Dedifferentiated amniotic fluid mesenchymal stem cell (primary cell): Measurements from ENCODE around the gene SLC12A7.

Source experiments
- DNase-seq: peaks from one replicate; pipeline ENCODE4 v3.0.0-alpha.2; 2016; ENCODE audit errors: extremely low spot score

Gene SLC12A7

DNA sequence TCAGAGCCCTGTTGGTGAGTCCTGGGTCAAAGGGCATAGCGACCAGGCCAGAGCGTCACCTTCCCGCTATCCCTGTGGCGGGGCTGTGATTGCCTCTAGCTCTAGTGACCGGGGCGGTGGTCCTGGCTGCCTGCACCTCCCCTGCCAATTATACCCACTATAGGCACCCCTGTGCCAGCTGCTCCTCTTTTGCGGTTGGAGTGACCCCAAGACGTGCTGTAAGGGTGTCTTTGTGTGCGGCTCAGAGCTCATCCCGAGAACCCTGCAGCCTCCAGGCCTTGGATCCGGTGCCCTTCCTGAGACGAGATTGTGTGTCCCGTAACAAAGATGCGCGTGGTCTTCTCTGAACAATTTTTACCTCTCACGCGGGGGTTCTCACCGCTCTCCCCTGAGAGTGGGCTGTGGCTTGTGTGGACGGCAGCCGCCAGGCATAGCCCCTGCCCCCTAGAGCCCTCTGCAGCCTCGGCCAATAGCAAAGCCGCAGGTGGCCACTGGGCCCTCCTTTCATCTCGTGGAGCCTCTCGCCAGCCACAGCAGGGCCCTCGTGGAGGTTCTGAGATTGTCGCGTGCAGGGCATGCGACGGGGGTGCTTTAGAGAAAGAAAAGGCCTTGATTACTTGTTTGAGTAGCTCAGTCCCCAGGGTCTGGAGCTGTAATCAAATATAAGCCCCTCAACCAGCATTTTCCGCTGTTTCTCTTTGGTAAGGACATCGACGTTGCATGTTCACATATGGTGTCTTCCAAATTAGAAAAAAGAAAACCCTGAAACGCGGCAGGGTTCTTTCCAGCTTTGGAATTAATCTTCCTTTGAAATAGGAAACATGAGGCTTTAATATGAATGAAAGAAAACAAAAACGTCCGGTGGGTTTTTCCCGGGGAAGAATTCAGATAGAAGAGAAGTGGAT, 92.6 kb downstream of the SLC12A7 start:
- no peak for DNase-seq

DNA sequence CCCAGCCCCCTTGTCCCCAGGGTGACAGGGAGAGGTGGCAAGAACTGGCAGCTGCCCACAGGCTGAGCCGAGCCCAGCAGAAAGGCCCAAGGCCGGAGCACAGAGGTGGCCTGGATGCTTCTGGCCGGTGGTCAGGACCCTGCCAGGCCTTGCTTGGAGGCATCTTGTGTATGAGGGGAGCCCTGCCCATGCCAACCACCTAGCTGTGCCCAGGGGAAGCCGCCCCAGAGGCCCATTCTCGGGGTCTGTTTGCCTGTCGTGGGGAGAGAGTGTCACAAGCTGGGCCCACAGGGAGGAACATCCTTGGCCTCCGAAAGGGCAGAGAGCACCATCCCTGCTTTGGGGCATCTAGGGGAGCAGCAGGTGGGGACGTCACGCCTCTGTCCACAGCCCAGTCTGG, 93.3 kb downstream of the SLC12A7 start:
- no peak for DNase-seq

DNA sequence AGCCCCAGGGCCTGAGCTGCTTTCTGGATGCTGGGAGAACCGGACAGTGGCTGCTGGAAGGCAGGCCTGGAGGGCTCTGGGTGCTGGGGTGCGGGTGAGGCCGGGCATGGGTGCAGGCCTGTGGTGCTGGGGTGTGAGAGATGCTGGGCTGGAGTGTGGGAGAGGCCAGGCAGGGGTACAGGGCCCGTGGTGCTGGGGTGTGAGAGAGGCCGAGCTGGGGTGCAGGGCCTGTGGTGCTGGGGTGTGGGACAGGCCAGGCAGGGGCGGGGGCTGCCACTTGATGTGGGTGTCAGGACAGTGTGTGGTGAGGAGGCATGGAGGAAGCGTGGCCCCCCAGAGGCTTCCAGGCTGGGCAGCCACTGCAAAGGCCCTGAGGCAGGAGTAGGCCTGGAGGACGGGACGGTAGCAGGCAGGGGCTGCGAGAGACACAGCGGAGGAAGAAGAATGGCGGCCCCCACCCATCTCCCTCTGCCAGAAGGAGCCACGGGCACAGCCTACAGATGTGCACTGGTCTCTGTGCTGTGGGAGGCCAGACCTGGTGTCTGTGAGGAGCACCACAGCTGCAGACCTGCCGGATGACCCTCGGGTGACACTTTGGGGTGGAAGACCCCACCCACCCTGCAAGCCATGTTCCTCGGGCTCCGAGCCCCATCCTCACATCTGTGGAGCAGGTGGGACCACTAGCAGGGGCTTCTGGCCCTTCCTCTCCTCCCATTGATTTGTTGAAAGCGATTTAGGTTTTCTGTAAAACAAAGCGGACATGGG, 94.0 kb downstream of the SLC12A7 start:
- no peak for DNase-seq

DNA sequence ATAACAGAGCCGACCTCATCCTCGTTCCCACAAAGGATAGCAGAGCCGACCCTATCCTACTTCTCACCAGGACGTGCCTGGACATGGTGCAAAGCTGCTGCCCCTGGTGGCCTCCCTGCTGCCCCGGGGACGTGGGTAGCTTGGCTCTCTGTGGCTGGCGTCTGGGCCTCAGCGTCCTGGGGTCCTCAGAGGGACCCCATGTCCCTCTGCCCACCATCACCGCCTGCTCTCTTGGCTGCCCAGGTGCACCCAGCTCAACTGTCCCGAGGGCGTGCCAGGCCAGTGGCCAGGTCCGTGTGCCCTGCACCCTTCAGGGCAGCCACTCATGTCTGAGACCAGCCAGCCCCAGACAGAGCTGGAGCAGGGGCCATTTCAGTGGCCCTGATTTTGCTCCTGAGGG, 94.8 kb downstream of the SLC12A7 start:
- no peak for DNase-seq

DNA sequence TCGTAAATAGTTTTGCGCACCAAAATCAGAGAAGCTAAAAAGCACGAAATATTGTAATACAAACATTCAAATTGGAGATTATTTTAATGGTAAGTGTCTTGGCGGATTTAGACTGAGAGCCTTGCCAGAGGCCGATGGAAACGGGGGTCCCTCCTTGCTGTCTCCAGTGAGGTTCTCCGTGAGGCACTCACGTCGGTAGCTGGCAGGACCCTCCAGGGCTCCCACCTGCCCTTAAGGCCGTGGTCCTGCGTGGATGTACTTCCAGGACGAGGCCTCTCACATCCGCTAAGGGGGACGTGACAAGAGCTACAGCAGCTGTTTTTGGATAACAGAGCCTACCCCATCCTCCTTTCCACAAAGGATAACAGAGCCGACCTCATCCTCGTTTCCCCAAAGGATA, 95.4 kb downstream of the SLC12A7 start:
- DNase-seq = no peak

DNA sequence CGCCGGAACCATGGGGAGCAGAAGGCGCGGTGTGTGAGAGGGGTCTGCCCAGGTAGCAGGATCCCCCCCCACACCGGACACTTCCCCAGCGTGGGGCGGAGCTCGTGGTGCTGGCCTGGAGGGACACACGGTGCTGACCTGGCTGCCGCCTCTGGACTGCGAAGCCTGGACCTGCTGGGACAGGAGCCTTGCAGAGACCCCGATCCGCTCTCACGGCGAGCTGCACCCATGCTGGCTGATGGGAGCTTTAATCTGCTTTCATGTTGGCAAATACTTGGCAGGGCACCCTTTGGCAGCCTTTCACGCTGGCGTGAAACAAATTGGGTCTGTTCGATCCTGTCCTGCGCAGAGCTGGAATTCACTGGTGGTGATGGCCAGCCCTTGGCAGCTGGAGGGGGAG, 95.8 kb downstream of the SLC12A7 start:
- no peak for DNase-seq

DNA sequence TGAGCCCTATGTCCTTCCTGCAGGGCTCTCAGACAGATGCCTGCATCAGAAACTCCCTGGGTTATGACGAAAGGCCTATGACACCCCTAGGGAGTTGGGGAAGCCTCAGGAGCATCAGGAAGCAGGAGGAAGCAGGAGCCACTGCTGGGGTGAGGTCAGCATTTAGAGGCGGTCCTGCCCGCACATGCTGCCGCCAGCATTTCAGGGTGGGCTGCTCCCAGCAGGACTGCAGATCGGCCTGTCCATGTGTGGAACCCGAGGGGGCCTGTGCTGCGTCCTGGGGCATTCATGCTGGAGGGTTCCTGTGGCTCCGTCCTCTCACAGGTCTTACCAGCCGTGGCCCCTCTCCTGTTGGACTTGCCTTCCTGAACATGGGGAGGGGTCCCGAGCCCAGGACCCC, 96.4 kb downstream of the SLC12A7 start:
- DNase-seq = no peak

DNA sequence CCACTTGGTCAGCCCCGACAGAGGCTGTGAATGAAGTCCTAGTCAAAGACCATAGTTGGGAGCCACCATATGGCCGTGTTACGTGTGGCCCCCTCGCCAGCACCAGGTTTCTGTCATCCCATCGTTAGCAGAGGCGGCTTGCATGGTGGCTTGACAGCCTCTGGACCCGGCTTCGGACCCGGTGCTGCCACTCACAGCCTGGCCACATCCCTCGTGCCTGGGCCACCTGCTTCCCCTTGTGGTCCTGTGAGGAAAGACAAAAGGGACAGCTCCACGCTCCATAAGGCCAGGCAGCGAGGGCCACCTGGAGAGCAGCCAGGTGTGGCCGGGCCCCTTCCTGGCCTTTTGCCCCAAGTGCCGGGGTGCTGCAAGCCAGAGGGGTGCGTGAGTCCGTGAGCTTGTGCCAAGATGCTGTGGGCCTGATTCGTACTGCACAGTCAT, 97.1 kb downstream of the SLC12A7 start:
- no peak for DNase-seq

DNA sequence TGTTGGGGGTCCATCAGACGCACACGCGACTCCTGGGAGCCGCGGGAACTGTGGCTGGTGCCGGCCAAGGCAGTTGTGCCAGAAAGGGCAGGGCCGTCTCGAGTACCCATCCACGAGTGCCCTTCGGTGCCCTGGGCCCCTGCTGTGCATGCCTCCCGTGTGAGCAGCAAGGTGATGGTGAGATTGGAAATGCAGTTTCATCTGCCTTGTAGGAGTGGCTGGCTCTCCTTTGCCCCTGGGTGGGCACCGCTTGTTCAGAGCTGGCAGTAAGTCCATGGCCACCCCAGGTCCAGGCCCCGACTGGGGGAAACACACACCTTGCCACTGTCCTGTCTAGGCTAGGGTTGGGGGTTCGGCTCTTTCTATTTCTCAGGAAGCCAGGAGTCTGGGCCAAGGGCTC, 97.5 kb downstream of the SLC12A7 start:
- DNase-seq = no peak

DNA sequence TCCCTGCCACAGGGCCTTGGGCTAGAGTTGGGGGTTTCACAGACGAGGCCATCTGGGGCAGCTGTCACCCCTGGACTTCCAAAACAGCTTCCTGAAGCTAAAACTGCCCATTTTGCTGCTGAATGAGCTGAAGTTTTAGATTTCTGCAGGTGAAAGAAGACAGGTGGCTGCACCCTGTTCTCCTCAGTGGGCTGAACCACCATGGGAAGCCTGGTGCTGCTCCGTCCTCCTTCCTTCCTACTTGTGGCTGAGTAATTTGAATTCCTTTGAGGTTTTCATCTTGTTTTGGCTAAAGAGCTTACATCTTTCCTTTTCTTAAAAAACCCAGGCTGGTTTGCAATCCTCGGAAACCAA, 97.9 kb downstream of the SLC12A7 start:
- DNase-seq = no peak

DNA sequence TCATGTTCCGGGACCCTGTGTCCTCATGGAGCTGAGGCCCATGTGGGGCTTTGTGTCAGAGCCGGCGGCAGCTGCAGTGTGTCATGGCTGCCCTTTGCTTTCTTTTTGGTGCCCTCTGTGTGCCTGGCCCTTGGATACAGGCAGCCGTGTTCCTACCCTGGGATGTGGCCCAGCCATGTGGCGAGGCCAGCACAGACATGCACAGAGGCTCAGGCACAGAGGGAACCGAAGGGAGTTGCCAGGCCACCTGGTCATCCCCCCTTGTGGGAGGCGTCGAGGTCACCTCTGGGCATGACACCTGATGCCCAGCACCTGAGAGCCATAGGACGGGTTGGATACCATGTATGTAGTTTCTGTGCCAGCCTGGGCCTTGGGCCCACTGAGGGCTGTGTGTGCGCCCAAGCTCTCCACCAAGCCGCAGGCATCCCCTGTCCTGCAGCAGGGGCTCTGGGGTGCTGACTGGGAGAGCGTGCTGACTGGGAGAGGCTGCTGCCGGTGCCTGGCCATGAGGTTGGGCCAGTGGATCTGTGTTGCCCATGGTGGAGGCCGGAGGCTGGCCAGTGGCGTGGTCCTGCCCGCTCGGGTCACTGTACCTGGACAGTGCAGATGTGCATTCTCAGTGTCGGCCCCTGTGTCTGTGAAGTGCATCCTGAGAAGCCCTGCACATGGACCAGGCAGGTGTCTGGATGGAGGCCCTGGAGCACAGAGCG, 98.5 kb downstream of the SLC12A7 start:
- DNase-seq = no peak

DNA sequence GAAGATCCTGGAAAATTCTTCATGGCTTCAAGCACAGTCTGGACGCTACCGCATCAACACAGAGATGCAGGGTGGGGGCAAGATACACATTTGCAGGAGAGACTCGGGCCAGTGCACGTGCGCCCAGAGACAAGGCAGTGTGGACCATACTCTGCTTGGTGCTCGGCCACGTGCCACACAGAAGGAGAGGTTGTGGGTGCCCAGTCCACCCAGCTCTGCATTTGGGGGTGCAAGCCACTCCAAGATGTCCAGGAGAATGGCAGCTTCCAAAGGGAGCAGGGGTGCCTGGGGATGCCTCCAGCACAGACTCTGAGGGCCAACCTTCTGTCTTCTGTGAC, 99.0 kb downstream of the SLC12A7 start:
- no peak for DNase-seq

DNA sequence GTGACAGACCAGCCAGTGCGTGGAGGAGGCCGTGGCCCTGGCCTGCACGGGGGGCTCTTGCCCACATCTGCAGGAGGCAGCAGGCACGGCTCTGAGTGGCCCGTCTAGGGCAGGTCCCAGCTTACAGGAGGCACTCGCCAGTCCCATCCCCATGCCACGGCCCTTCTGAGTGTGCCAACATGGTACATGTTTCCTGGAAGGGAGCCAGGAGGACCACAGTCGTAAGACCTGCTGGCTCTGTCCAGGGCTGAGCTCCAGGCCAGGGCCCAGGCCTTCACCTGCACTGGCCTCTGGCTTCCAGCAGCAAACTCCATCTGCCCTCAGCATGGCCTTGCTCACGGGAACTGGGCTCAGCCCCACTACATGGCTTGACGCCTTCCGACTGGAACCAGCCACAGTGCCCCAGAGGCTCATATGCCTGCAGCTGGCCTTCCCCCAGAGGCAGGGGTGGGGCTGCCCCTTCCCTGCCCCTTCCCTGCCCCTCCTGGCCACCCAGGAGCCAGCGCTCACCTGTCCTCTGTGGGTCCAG, 99.5 kb downstream of the SLC12A7 start:
- no peak for DNase-seq

DNA sequence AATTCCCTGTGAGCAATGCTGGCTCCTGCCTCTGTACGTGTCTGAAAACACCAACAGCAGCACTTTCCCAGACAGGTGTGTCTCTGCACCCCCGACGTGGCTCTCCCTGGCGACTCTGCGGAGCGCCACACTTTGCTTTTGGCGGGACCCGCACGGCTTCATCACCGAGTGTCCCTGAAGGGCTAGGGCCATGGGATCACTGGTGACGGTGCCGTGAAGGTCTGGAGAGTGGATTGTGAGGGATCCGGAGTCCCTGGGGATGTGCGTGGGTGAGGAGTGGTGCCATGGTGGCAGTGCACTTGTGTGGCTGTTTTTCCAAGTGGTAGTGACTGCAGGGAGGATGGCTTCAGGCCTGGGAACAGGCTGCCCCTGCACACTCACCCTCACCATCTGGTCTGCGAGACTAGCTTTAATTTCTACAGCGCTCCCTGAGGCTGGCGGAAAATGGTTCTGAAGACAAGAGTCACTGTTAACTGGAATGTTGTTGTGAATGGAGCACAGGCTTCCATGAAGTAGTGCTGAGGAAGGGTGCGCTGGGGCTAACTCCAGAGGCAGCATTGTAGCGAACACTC, 100.0 kb downstream of the SLC12A7 start:
- no peak for DNase-seq

DNA sequence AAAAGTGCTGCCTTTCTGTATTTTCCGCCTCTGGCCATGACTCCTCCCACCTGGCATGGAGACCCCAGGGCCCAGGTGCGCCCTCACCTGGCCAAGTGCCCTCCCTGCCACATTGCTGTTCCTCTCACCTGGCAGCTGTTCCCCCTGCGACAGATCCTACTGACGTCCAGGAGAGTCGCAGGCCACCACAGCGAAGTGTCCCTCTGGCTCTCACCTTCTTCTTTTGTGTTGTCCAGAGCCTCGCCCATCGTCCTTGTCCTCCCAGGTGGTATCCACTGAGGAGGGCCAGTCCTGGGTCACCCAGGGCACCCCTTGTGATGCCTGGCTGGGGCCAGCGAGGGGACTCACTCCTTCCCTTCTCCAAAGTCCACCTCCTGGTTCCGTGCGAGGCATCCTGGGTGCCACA, 100.6 kb downstream of the SLC12A7 start:
- DNase-seq = no peak

DNA sequence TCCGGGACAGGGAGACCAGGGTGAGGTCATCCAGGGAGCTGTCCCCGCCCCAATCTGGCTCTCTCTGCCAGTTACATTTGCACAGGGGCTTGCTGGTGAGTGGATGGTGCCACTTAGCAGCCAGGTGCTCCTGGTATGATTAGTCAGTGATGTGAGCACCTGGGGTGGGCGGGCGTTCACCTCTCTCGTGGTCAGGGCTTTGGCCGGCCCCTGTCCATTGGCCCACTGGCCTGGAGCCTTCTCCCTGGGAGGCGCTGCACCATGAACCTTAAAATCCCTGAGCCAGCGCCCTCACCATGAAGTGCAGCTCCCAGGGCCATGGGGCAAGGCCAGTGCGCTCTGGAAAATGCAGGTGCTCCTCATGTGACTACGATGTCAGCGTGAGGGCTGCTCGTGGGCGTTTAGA, 101.2 kb downstream of the SLC12A7 start:
- no peak for DNase-seq

DNA sequence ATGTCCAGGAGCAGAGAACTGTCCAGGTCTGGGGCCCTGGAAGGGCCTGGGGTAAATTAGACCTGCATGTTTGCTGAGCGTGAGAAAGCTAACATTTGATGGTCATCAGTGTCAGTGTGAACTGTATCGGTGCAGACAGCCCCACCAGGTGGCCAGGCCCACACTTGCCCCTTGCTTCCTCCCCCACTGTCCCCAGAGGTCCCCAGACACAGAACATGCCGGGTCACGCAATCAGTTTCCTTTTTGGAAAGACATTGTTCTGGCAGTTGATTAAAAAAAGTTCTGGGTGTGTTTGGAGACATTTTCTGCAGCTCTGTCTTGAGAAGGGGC, 101.7 kb downstream of the SLC12A7 start:
- no peak for DNase-seq

DNA sequence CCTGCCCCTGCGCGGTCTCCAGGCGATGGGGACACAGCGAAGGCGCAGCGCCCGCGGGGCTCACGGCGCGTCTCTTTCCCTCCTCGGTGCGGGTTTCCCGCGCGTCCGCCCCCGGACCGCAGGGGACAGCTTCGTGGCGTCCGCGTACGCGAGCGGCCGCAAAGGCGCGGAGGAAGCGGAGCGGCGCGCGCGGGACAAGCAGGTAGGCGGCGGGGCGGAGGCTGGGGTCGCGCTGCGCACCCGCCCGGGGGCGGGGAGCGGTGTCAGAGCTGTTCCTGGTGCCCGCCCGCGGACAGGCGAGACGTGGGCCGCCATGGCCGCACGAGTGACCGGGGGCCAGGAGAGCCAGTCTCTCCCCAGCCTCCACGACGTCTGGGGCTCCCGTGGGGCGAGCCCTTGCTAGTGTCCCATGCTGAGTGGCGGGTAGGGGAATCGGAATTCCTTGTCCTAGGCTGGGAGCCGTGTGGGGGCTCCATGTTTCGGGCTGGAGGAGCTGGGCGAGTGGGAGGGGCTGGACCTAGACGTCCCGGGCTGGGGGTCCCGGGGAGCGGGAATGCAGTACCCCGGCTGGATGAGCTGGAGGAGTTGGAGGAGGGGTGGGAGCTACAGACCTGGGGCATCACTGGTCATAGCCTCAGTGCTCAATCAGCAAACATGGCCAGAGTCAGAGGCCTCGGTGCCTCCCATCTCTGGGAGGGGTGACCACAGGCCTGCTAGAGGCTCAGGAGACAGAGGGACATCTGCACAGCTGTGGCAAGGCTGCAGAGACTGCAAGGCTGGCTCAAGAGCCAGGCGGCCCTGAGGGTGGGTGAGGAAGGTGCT, 102.3 kb downstream of the SLC12A7 start:
- DNase-seq = no peak

DNA sequence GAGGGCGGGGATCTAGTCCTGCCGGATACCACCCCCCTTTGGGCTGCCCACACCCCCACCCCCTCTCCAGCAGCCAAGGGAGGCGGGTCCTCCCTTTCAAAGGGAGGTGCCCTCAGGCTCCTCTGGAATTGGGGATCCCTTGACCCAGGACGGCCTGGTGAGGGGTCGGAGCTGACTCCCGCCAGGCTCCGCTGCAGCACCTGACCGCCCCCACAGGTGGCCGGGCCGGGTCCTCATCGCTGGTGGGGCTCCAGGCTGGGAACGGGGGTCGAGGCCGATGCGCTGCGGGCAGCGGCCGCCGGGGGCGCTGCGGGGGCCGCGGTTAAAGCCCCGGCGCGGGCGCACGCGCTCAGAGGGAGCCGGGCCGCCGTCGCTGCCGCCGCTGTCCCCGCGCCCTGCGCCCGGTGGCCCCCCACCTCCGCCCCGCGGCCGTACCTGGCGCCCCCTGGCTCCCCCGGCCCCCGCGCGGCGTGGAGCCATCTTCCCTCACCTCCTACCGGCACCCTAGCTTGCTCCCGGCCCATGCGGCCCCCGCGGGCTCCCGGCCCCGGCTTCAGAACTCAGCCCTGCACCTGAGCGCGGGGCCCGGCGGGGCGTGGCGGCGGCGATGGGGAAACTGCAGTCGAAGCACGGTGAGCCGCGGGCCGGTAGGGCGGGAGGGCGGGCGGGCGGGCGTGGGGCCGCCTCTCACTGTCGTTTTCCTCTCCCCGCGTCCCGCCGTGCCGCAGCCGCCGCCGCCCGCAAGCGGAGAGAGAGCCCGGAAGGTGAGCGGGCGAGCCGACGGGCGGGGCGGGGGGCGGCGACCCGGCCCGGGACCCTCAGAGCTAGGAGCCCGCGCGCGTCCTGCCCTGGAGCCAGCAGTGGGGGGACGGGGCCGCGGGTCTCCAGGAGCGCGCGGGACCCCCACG, 103.2 kb downstream of the SLC12A7 start, which contains the start of gene NKD2:
NKD2 (plus strand) TSS at position 352 of the 908 bp plus-strand sequence; CDS start at position 608, 256 bp downstream.
- no peak for DNase-seq
